RWPE2 (cell line): Measurements from ENCODE around the gene SLC15A1.

Source experiments
- ATAC-seq: fragments of 200-7000 bp; cut with Tn5 transposase; 3 replicates; pipeline ENCODE4 v1.9.1; 2021; ENCODE audit warnings: low read depth
- DNase-seq: peaks from one replicate; pipeline ENCODE4 v3.0.0-alpha.2; 2020; ENCODE audit warnings: low spot score
- H3K27ac ChIP-seq: fragments of 450-650 bp; 2 replicates; pipeline ENCODE4 v1.5.1; 2017; ENCODE audit warnings: mild to moderate bottlenecking; ENCODE audit not compliant: poor library complexity, severe bottlenecking
- H3K27me3 ChIP-seq: fragments of 250-450 bp; sonication (Bioruptor Pico); 2 replicates; pipeline ENCODE4 v1.5.1; 2021; ENCODE audit warnings: mild to moderate bottlenecking, moderate library complexity; ENCODE audit not compliant: insufficient read depth, poor library complexity, severe bottlenecking
- H3K36me3 ChIP-seq: fragments of 250-450 bp; sonication (Bioruptor Pico); 2 replicates; pipeline ENCODE4 v1.5.1; 2020; ENCODE audit warnings: low read depth, mild to moderate bottlenecking, moderate library complexity
- H3K4me1 ChIP-seq: fragments of 250-450 bp; sonication (Bioruptor Pico); 2 replicates; pipeline ENCODE4 v1.5.1; 2021; ENCODE audit warnings: mild to moderate bottlenecking, moderate library complexity; ENCODE audit not compliant: insufficient read depth, poor library complexity, severe bottlenecking
- H3K4me3 ChIP-seq: fragments of 250-450 bp; sonication (Bioruptor Pico); 2 replicates; pipeline ENCODE4 v1.5.1; 2021; ENCODE audit warnings: mild to moderate bottlenecking, moderate library complexity; ENCODE audit not compliant: severe bottlenecking
- H3K9me3 ChIP-seq: fragments of 250-450 bp; sonication (Bioruptor Pico); 2 replicates; pipeline ENCODE4 v1.5.1; 2021; ENCODE audit warnings: mild to moderate bottlenecking, moderate library complexity; ENCODE audit not compliant: severe bottlenecking
- CTCF ChIP-seq: fragments of 450-650 bp; IDR thresholded peaks from one replicate; pipeline ENCODE4 v1.5.1; 2017; ENCODE audit warnings: mild to moderate bottlenecking, moderate library complexity; ENCODE audit not compliant: poor library complexity, severe bottlenecking

Gene SLC15A1

GRCh38 chr13:98697791-98698190 lies 54.7 kb downstream of the SLC15A1 start:
- Histone ChIP-seq H3K4me3 (no peak overlapping the region), H3K36me3 (no peaks in the 10 kb centered on the region), H3K27me3 (no peaks in the 10 kb centered on the region), H3K9me3 (no peaks in the 10 kb centered on the region), H3K4me1 (no peaks in the 10 kb centered on the region), H3K27ac (no peak overlapping the region)
- ATAC-seq: no peak
- TF ChIP-seq CTCF: no peak
- no peak for DNase-seq

- H3K9me3 ChIP-seq: no peaks in the 10 kb centered on the region
- no peaks in the 10 kb centered on the region for H3K27me3 ChIP-seq
- DNase-seq: no peak
- no peaks in the 10 kb centered on the region for H3K36me3 ChIP-seq
- ATAC-seq: no peak
- H3K27ac ChIP-seq: no peak overlapping the region
- TF ChIP-seq CTCF: no peak
- H3K4me1 ChIP-seq: no peaks in the 10 kb centered on the region
- H3K4me3 ChIP-seq: no peak overlapping the region
Observed at GRCh38 chr13:98693756-98694155, 58.7 kb downstream of the SLC15A1 start.

- no peaks in the 10 kb centered on the region for H3K9me3 ChIP-seq
- ATAC-seq: no peak; the same call in 2 of the 3 replicates
- no peak for TF ChIP-seq CTCF
- H3K27me3 ChIP-seq: no peaks in the 10 kb centered on the region
- no peak overlapping the region for H3K4me3 ChIP-seq
- no peaks in the 10 kb centered on the region for H3K4me1 ChIP-seq
- no peak overlapping the region for H3K27ac ChIP-seq
- no peaks in the 10 kb centered on the region for H3K36me3 ChIP-seq
- DNase-seq: no peak
Observed at GRCh38 chr13:98691360-98691759, 61.1 kb downstream of the SLC15A1 start.

GRCh38 chr13:98690348-98691022 lies 62.0 kb downstream of the SLC15A1 start:
- Histone ChIP-seq H3K36me3 (no peaks in the 10 kb centered on the region), H3K4me3 (no peak overlapping the region), H3K9me3 (no peaks in the 10 kb centered on the region), H3K27me3 (no peaks in the 10 kb centered on the region), H3K4me1 (no peaks in the 10 kb centered on the region), H3K27ac (no peak overlapping the region)
- ATAC-seq (no peak), DNase-seq (no peak)
- TF ChIP-seq CTCF: no peak

- ATAC-seq (no peak), DNase-seq (no peak)
- H3K36me3 ChIP-seq: no peaks in the 10 kb centered on the region
- no peaks in the 10 kb centered on the region for H3K27me3 ChIP-seq
- no peaks in the 10 kb centered on the region for H3K9me3 ChIP-seq
- H3K4me3 ChIP-seq: no peak overlapping the region
- H3K27ac ChIP-seq: no peak overlapping the region
- TF ChIP-seq CTCF: no peak
- no peaks in the 10 kb centered on the region for H3K4me1 ChIP-seq
Observed at GRCh38 chr13:98689347-98689968, 63.0 kb downstream of the SLC15A1 start.
